Measurements from ENCODE around the gene RBM14. TPM values are rescaled to one million over a fixed set of nuclear protein-coding genes. Genes with fewer than 3 reads are reported as not detected.

Gene RBM14
- total and polyA plus RNA-seq, 10 of the 15 experiments (the other 5 are each of a cell fraction or from before 2014, with no cell fraction given) = 5.4 to 140 (median 44.5) TPM

GRCh38 chr11:66569076-66569475, 47.4 kb upstream of the RBM14 start:
- no peaks in the 10 kb centered on the region for H3K4me1 ChIP-seq (ENCODE audit: control insufficient read depth, insufficient read depth, low read length)
- H3K27me3 ChIP-seq (replicated peaks in 1 of 2; ENCODE audit: control insufficient read depth in 2 of 2, insufficient read depth in 2 of 2, low read length in 1 of 2) = peaks cover 0 to 6% of the 10 kb centered on the region in 2 experiments; a peak in 3 of 4 replicates
- H4K20me1 ChIP-seq (ENCODE audit: control insufficient read depth, insufficient read depth) = no peaks in the 10 kb centered on the region
- H3K4me2 ChIP-seq (ENCODE audit: control insufficient read depth, insufficient read depth) = no peak overlapping the region
- ChIA-PET RAD21 (ENCODE audit: unreplicated experiment) (interaction anchor here (1.8 kb wide), 1 partner anchor 109 kb away, joined by 10 read pairs; the partner anchor contains the start of gene RBM4B), POLR2A (no interaction called here), CTCF (interaction anchor here (1.5 to 2.5 kb wide), 3 partner anchors 8 to 109 kb away, joined by 3 to 10 read pairs (median 4); partner anchors contain the start of genes CCDC87, CCS and RBM4B), SMC1A (ENCODE audit: uncharacterized antibody, unreplicated experiment) (interaction anchor here (1.5 to 1.6 kb wide), 2 partner anchors 9 to 109 kb away, joined by 5 read pairs; partner anchors contain the start of gene RBM4B)
- TF ChIP-seq ELK1 (IDR thresholded peaks at IDR 0.05; ENCODE audit: low read depth, low read length) = no peak
- TF ChIP-seq CHD4 (IDR thresholded peaks at IDR 0.05) = no peak
- TF ChIP-seq ATF7 (IDR thresholded peaks at IDR 0.05; ENCODE audit: low read depth) = no peak
- no peak for TF ChIP-seq CBX3 (IDR thresholded peaks at IDR 0.05; ENCODE audit: borderline replicate concordance, low read depth)
- TF ChIP-seq BRCA1 (IDR thresholded peaks at IDR 0.05; ENCODE audit: low read depth, low read length) = no peak
- TF ChIP-seq RAD21 (IDR thresholded peaks at IDR 0.05; ENCODE audit: insufficient read depth, low read depth, low read length) = no peak
- TF ChIP-seq PML (IDR thresholded peaks at IDR 0.05; ENCODE audit: low read length) = no peak
- TF ChIP-seq TCF7 (IDR thresholded peaks at IDR 0.05; ENCODE audit: borderline replicate concordance) = no peak
- no peak for TF ChIP-seq ATF2 (IDR thresholded peaks at IDR 0.05; ENCODE audit: low read length)
- TF ChIP-seq POU2F2 (IDR thresholded peaks at IDR 0.05; ENCODE audit: borderline replicate concordance, low read depth, low read length) = no peak
- no peak for TF ChIP-seq RFX5 (IDR thresholded peaks at IDR 0.05; ENCODE audit: low read depth, low read length)
- no peak for ATAC-seq
- H3K27ac ChIP-seq (ENCODE audit: control insufficient read depth, insufficient read depth) = no peak overlapping the region
- no peak overlapping the region for H3K9ac ChIP-seq (ENCODE audit: control insufficient read depth, insufficient read depth, low read length)
- H3K36me3 ChIP-seq (ENCODE audit: control insufficient read depth in 2 of 2, insufficient read depth in 2 of 2, low read length in 1 of 2) = no peaks in the 10 kb centered on the region
- no TSS peak for BruUV-seq (replicated peaks)
- H3K79me2 ChIP-seq (ENCODE audit: control insufficient read depth, insufficient read depth, low read length) = no peaks in the 10 kb centered on the region
- DNase-seq (ENCODE audit: low read depth, low spot score) = no peak
- H3K4me3 ChIP-seq = no peak overlapping the region
- intact Hi-C loops (cut with micrococcal nuclease; ENCODE audit: unreplicated experiment) = no loop called here
- in situ Hi-C loops (cut with MboI) = no loop called here
- no peak for FAIRE-seq
- no peaks in the 10 kb centered on the region for H3K9me3 ChIP-seq (replicated peaks; ENCODE audit: control insufficient read depth, insufficient read depth, low read length)
- H2AFZ ChIP-seq (ENCODE audit: control insufficient read depth, low read depth, low read length) = no peak overlapping the region
- WGBS (ENCODE audit: insufficient coverage, insufficient replicate concordance, low lambda C conversion rate, missing lambda C conversion rate) = 12% methylated on average over 7 of the region's 7 CpGs
